Activated B cell treated with CpG ODN at 0.5 μM for 24 hours (primary cell): ENCODE results near the gene PCNP. TPM values are rescaled to one million over a fixed set of nuclear protein-coding genes. Genes with fewer than 3 reads are reported as not detected.

ENCODE experiments used
- ATAC-seq: fragments of 200-7000 bp; cut with Tn5 transposase; one replicate; pipeline ENCODE4 v1.10.0; 2021; ENCODE audit warnings: low read depth, mild to moderate bottlenecking, moderate library complexity
- CTCF ChIA-PET: fragments of 350-600 bp; sonication (Branson Sonifier 250); formaldehyde crosslinking; loops from one replicate; lab custom pipeline; 2021; ENCODE audit warnings: antibody characterized with exemption; lab: Charles Lee
- POLR2A ChIA-PET: fragments of 350-600 bp; sonication (Branson Sonifier 250); formaldehyde crosslinking; loops from one replicate; lab custom pipeline; 2021; ENCODE audit warnings: antibody characterized with exemption; lab: Charles Lee
- DNase-seq: peaks from one replicate; pipeline ENCODE4 v3.0.0; 2022
- H3K27ac Mint-ChIP-seq: one replicate; pipeline ENCODE4 v1.8.0; 2020; ENCODE audit warnings: mixed read lengths
- H3K27me3 Mint-ChIP-seq: one replicate; pipeline ENCODE4 v1.8.0; 2021; ENCODE audit warnings: mixed read lengths
- H3K36me3 Mint-ChIP-seq: one replicate; pipeline ENCODE4 v1.8.0; 2021; ENCODE audit warnings: low read depth, mixed read lengths
- H3K4me1 Mint-ChIP-seq: one replicate; pipeline ENCODE4 v1.8.0; 2021; ENCODE audit warnings: mixed read lengths
- H3K4me3 Mint-ChIP-seq: one replicate; pipeline ENCODE4 v1.8.0; 2020; ENCODE audit warnings: mild to moderate bottlenecking, mixed read lengths
- H3K9me3 Mint-ChIP-seq: one replicate; pipeline ENCODE4 v1.8.0; 2020; ENCODE audit warnings: mixed read lengths
- CTCF ChIP-seq: fragments of 200-600 bp; IDR thresholded peaks from one replicate; pipeline ENCODE4 v1.8.0; 2022; ENCODE audit warnings: antibody characterized with exemption, mild to moderate bottlenecking
- intact Hi-C: fragments of 100-400 bp; cut with micrococcal nuclease; formaldehyde crosslinking; loops from one replicate; pipeline ENCODE4 v1.15.1; 2024
- total RNA-seq: library from RNA; stranded (reverse); gene quantifications from 2 replicates; pipeline ENCODE4 v1.2.3, GENCODE V29; 2022

The PCNP gene
- total RNA-seq, 1 donor from 2014 or later: 149 TPM

- Mint-ChIP-seq H3K4me3 (no peak overlapping the region), H3K4me1 (peaks cover 2% of the 10 kb centered on the region), H3K9me3 (no peaks in the 10 kb centered on the region), H3K36me3 (no peaks in the 10 kb centered on the region), H3K27me3 (no peaks in the 10 kb centered on the region), H3K27ac (no peak overlapping the region)
- no peak for DNase-seq
- no peak for ATAC-seq
- intact Hi-C loops: no loop called here
- POLR2A ChIA-PET: no interaction called here
- CTCF ChIA-PET: no interaction called here
- TF ChIP-seq CTCF: no peak
Observed at GRCh38 chr3:101632586-101632985, 58.6 kb downstream of the PCNP start.

GRCh38 chr3:101633186-101633585 lies 59.2 kb downstream of the PCNP start:
- TF ChIP-seq CTCF: no peak
- ATAC-seq (no peak), DNase-seq (no peak)
- CTCF ChIA-PET: no interaction called here
- no peak overlapping the region for H3K27ac Mint-ChIP-seq
- H3K4me1 Mint-ChIP-seq: peaks cover 2% of the 10 kb centered on the region
- intact Hi-C loops: no loop called here
- no peaks in the 10 kb centered on the region for H3K36me3 Mint-ChIP-seq
- H3K27me3 Mint-ChIP-seq: no peaks in the 10 kb centered on the region
- H3K4me3 Mint-ChIP-seq: no peak overlapping the region
- POLR2A ChIA-PET: no interaction called here
- no peaks in the 10 kb centered on the region for H3K9me3 Mint-ChIP-seq

- ATAC-seq: no peak
- Mint-ChIP-seq H3K36me3 (no peaks in the 10 kb centered on the region), H3K27me3 (no peaks in the 10 kb centered on the region), H3K27ac (no peak overlapping the region), H3K9me3 (no peaks in the 10 kb centered on the region), H3K4me1 (peaks cover 2% of the 10 kb centered on the region), H3K4me3 (no peak overlapping the region)
- no peak for DNase-seq
- TF ChIP-seq CTCF: no peak
- POLR2A ChIA-PET: no interaction called here
- intact Hi-C loops: loop anchor here (5.0 kb wide), 1 partner anchor 1172 kb away; no protein-coding TSS in a partner anchor
- CTCF ChIA-PET: no interaction called here
Observed at GRCh38 chr3:101634591-101635196, 60.7 kb downstream of the PCNP start.

- Mint-ChIP-seq H3K27me3 (no peaks in the 10 kb centered on the region), H3K27ac (no peak overlapping the region), H3K4me1 (peaks cover 2% of the 10 kb centered on the region), H3K36me3 (no peaks in the 10 kb centered on the region), H3K4me3 (no peak overlapping the region), H3K9me3 (no peaks in the 10 kb centered on the region)
- DNase-seq (no peak), ATAC-seq (no peak)
- ChIA-PET CTCF (interaction anchor here (0.7 to 1.3 kb wide), 2 partner anchors 60 to 62 kb away, joined by 3 read pairs; partner anchors contain the start of gene PCNP), POLR2A (no interaction called here)
- no peak for TF ChIP-seq CTCF
- intact Hi-C loops: loop anchor here (5.0 kb wide), 1 partner anchor 1173 kb away; no protein-coding TSS in a partner anchor
Observed at GRCh38 chr3:101635345-101635744, 61.4 kb downstream of the PCNP start.

- no peak overlapping the region for H3K4me3 Mint-ChIP-seq
- ChIA-PET POLR2A (no interaction called here), CTCF (interaction anchor here (0.7 to 1.3 kb wide), 2 partner anchors 61 to 62 kb away, joined by 3 read pairs; partner anchors contain the start of gene PCNP)
- no peaks in the 10 kb centered on the region for H3K36me3 Mint-ChIP-seq
- intact Hi-C loops: loop anchor here (1.0 to 5.0 kb wide), 3 partner anchors 63 to 1174 kb away; no protein-coding TSS in a partner anchor
- no peaks in the 10 kb centered on the region for H3K27me3 Mint-ChIP-seq
- no peak overlapping the region for H3K27ac Mint-ChIP-seq
- no peak for TF ChIP-seq CTCF
- ATAC-seq: peak; percentile 76
- peak; percentile 27 for DNase-seq
- H3K4me1 Mint-ChIP-seq: peaks cover 2% of the 10 kb centered on the region
- H3K9me3 Mint-ChIP-seq: no peaks in the 10 kb centered on the region
Observed at GRCh38 chr3:101635954-101636798, 62.2 kb downstream of the PCNP start.
